HG03097 (cell line): ENCODE results near the gene DCUN1D1.
"Not testable (repeated sequence)": the region's sequence is repeated elsewhere in the genome, so short reads cannot be mapped to it uniquely, and the experiment has no call there.

Experiments used
- ATAC-seq: cut with Tn5 transposase; IDR thresholded peaks from one replicate; pipeline ENCODE4 v1.9.1; 2021; ENCODE audit not compliant: unreplicated experiment, low FRiP score

Gene DCUN1D1

DNA sequence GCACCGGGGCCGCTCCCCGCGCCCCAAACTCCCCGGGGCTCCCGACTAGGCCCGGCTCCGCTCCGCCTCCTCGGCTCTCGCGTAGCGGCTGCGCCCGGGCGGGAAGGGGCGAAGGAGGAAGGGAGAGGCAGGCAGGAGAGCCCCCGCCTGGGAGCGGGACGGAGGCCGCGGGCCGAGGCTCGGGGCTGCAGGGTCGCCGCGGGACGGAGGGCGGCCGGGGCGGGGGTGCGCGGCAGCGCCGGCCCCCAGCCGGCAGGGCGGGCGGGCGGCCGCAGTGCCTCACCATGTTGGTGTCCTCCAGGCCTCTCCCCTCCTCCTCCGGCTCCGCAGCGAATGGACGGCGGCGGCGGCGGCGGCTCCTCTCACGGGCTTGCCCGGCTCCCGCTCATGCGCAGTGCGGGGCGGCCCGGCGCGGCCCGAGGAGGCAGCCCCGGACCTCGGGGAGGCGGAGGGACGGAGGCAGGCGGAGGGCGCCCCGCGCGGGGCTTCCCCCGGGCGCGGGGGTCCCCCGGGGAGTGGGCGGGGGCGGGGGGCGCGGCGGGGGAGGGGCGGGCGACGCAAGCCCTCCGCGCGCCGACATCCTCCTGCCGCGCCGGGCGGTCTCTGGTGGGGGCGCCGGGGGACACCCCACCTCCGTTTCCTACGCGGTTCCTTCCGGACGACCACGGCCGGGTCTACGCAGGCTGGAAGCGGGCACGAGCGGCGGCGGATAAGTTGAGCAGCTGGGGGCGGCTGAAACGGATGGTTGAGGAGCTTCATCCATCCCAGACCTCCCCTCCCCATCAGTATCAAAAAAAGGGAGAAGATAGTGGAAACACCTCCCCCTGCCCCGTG is at the start of gene DCUN1D1:
Gene DCUN1D1, minus strand, starts transcription at position 335 of the 834 bp plus-strand sequence. Its CDS starts 49 bp downstream, at position 286.
- ATAC-seq: peak; percentile 82

- ATAC-seq: no peak
Observed at GRCh38 chr3:183028416-183028815, 48.1 kb upstream of the DCUN1D1 start.

DNA sequence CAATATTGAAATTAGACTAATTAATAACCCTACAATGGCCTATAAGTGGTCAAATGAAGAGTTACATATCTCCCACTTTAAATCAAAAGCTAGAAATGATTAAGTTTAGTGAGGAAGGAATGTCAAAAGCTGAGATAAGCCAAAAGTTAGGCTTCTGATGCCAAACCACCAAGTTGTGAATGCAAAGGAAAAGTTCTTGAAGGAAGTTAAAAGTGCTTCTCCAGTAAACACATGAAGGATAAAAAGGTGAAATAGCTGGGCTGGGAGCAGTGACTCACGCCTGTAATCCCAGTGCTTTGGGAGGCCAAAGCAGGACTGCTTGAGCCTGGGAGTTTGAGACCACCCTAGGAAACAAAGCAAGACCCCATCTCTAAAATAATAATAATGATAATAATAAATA is 46.9 kb upstream of the DCUN1D1 start:
- ATAC-seq: no peak

- ATAC-seq: no peak
Observed at GRCh38 chr3:183022936-183023516, 42.7 kb upstream of the DCUN1D1 start.

- ATAC-seq: no peak
Observed at GRCh38 chr3:183018421-183019192, 38.3 kb upstream of the DCUN1D1 start.

GRCh38 chr3:183015185-183015584 is 34.8 kb upstream of the DCUN1D1 start:
- no peak for ATAC-seq

DNA sequence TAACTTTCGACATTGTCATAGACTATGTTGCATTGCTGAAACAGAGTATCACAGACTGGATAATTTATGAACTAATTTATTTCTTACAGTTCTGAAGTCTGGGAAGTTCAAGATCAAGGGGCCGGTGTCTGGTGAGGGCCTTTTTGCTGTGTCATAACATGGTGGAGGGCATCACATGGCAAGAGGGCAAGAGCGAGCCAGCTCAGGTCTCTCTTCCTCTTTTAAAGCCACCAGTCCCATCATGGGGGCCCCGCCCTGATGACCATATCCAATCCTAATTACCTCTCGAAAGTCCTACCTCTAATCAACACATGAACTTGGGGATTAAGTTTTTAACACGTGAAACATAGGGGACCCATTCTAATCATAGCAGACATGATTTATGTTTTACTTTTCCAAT is 33.5 kb upstream of the DCUN1D1 start:
- ATAC-seq: no peak

DNA sequence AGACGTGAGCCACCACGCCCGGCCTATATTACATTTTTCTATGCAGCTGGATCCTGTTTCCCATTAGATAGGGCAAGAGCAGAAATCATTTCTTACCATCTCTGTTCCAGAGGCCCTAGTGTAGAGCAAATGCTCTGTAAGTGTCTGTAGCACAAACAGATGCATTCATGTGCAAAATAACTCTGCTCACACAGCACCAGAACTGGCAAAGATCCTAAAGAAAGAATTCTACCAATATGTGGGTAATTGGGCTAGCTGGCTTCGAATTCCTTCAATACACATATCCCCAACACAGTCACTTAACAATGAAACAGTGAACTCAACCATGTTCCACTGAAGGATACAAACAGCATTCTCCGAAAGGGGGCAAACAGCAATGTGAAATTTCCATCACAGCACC is 32.7 kb upstream of the DCUN1D1 start:
- no peak for ATAC-seq

DNA sequence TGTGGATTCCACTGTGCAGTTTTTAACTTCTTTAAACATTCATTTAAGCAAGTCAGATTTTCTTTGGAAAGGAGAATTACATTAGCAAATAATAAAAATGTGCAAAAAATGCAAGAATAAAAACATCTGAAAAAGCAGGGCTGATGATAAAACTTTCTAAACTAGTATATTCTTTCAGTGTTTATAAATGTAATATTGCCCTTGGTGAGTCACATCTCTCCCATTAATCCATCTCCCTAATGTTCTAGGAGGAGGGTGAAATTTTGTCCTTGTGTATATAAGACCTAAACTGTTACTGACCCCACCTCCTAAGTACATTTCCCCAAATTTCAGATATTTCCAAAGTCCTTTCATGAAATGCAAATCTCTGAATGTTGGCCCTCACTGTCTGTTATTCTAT is 28.5 kb upstream of the DCUN1D1 start:
- ATAC-seq: no peak

- ATAC-seq: no peak
Observed at GRCh38 chr3:183008303-183008702, 28.0 kb upstream of the DCUN1D1 start.

DNA sequence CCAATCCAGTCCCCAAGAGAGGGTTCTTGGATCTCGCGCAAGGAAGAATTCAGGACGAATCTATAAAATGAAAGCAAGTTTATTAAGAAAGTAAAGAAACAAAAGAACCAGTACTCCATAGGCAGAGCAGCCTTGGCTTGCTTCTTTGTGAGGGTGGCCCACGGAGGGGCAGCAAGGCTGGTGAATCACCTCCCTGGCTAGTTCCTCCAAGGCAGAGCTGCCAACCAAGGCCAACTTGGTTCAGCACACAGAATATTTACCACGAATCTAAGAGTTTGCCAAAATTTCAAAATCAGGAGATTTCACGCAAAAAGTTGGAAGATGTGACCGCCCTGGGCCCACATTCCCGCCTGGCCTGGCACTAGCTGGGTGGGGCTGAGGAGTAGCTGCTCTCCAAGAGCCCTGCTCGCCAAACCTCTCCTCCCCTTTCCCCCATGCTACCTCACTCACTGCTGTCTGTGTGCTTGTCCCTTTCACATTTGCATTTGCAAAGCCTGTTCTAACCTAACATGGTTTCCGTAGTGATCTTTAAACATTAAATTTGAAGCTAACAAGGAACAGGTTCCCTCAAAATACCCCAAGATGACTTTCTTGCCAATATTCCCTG is 26.2 kb upstream of the DCUN1D1 start:
- ATAC-seq: no peak

DNA sequence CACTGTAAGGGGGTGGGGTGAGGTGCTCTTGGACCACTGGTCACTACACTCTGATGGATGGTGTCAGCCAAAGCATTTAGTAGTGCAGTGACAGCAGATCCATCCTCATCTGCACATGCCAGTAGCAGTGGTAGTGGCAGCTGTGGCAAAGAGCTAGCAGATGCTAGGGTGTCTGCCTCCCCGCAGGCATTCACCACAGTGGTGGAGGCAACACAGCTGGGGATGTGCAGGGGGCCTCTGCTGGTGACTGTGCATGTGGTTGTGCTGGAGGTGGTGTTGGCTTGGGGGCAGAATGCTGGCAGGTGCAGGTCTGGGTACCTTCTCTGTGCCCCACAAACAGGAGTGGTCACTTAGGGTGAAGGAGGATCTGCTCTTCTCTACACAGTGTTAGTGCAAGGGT is 19.4 kb upstream of the DCUN1D1 start:
- no peak for ATAC-seq

DNA sequence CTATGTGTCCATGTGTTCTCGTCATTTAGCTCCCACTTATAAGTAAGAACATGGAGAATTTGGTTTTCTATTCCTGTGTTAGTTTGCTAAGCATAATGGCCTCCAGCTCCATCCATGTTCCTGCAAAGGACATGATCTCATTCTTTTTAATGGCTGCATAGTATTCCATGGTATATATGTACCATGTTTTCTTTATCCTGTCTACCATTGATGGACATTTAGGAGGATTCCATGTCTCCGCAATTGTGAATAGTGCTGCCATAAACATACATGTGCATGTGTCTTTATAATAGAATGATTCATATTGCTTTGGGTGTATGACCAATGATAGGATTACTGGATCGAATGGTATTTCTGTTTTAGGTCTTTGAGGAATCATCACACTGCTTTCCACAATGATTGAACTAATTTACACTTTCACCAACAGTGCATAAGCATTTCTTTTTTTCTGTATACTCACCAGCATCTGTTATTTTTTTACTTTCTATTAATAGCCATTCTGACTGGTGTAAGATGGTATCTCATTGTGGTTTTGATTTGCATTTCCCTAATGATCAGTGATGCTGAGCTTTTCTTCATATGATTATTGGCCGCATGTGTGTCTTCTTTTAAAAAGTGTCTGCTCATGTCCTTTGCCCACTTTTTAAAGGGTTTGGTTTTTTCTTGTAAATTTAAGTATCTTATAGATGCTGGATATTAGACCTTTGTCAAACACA is 13.3 kb upstream of the DCUN1D1 start:
- ATAC-seq: not testable (repeated sequence)

DNA sequence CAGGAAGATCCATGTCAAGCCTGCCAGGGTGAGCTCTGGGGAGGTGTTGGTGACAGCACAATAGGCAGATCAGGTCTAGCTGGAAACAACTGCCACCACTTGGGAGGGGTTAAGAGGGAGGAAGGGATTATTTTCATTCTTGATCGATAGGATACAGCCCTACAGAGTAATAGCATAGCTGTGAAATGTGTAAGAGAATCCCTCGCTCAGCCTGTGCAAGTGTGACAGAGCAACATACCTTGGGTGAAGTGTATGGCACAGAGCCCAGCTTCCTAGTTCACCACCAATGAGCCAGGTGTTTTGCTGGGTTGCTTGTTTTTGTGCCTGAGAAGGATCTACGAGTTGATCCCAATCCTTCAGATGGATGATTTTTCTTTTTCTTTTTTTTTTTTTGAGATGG is 9.2 kb upstream of the DCUN1D1 start:
- ATAC-seq: no peak

- ATAC-seq: no peak
Observed at GRCh38 chr3:182986021-182986420, 5.7 kb upstream of the DCUN1D1 start.

- ATAC-seq: no peak
Observed at GRCh38 chr3:182983876-182984275, 3.5 kb upstream of the DCUN1D1 start.

DNA sequence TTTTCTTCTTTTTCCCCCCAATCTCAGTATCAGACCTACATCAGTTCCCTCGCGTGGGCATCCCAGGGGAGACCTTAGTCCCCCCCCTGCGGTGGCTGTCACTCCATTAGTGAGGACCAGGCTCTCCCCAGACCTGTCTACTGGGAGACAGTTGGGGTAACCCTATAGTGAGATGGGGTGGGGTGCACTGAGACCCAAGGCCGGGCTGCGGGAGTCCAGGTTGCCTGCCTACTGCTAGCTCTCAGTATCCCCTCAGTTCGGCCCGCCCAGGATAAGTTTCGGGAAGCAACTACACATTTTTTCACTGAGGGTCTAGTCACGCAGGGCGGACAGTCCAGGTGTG is 671 bp upstream of the DCUN1D1 start:
- ATAC-seq: no peak

- no peak for ATAC-seq
Observed at GRCh38 chr3:182979674-182980191, 605 bp downstream of the DCUN1D1 start.

DNA sequence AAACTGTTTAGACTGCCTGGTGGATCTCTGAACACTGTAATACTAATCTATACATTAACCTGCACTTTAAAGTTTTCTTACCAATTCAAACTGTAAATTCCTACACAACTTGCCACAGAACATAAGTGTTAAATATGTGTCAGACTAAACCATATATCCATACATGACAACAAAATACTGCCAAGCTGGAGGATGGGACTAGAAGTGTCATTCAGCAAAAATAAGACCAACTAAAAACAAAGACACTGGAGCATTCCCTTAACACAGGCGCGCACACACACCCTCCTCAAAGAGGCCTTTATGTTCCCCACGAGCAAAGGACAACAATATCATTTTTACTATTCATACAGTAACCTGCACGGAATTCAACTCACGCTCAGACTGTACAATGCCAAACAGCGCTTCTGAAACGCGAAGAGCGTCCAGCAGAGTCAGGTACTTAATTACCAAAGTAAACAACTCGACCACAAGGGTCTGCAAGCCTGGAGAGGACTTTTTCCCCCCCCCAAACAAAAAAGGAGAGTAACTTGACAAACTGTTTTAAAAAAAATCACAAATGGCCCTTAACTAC is 1.1 kb downstream of the DCUN1D1 start:
- ATAC-seq: no peak

- no peak for ATAC-seq
Observed at GRCh38 chr3:182978387-182978786, 2.0 kb downstream of the DCUN1D1 start.
